EH (cell line): ENCODE data around the gene SLX4IP.

Experiments
- DNase-seq: peaks from one replicate; pipeline ENCODE4 v3.0.0-alpha.2; 2015; ENCODE audit warnings: low read depth

The SLX4IP gene

DNA sequence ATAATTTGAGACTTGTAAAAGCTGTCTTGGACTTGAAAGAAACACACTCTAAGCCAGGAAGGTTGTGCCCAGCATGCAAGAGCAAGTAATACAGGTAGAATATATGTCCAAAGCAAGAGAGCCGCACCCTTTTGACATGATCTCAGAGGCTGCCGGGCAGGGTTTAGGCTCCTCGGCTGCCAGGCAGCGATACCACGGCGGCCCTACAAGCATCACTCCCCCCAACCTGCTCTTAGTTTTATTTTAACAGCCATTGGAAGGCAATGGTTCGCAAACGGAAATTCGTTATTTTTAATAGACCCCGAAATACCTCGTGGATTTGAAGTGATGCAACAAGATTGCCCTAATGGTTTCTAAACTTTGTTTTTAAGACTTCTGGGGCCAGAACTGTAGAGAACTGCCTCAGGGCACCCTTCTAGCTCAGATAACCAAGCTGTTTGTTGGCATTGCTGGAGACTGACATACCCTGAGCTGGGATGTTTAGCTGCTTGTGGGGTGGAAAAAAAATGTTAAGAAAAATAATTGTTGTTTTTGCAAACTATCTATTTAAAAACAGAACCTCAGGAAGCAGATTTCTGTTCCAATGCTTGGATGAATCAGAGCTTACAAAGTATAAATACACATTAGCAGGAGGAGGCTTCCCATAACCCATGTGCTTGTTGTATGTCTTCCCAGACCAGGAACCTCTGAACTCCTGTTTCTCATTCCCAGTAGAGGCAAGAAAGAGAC lies 199.7 kb downstream of the SLX4IP start:
- DNase-seq: peak; percentile 97

DNA sequence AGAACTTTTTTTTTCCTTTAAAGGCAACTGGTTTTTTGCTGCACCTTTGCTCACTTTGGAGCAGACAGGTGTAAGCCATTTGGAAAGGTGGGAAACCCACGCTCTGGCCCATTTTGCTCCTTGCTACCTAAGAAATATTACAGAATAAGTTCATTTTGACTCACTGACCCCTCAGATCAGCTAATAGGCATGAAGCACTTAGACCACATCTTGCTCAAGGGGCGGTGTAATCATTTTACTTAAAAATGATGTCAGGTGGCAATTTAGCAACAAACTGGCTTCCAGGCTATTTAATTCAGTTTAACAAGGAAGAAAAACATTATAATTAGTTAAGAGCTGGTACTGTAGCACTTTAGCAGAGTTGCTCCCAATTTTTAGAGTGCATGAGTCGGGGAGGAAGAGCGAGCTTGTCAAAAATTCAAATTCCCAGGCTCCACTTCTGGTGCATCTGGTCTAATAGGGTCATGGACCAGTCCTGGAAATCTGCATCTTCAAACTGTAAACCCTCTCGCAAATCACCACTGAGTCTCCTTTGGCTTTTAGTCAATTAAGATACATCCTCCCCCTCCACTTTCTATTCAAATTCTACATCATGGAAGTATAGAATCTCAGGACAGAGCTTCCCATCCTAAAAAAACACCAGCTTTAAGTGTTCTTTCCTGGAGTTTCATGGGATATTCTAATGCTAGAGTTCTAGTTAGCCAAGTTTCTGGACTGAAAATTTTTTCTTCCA lies 200.5 kb downstream of the SLX4IP start:
- DNase-seq: peak; percentile 70

DNA sequence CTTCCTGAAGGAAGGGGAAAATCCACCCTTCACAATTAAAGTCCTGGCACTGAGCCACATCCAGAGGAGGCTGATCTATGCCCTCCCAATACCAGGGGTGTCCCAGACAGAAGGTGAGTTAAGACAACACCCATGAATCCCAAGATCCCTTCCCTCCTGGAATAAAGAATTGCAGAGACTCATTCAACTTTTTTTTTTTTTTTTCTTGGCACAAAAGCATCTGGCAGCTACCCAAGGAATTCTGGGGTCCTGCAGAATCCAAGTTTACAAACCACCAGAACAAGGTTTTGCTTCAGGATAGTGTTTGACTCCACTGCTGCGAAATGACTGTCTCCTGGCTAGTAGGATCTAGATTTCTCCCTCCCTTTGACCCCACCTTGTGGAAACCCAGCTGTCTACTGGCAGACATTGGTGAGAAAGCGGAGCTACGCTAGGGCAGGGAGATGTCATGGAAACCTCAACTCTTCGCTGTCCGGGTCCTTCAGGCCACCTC lies 201.3 kb downstream of the SLX4IP start:
- DNase-seq: peak; percentile 82

DNA sequence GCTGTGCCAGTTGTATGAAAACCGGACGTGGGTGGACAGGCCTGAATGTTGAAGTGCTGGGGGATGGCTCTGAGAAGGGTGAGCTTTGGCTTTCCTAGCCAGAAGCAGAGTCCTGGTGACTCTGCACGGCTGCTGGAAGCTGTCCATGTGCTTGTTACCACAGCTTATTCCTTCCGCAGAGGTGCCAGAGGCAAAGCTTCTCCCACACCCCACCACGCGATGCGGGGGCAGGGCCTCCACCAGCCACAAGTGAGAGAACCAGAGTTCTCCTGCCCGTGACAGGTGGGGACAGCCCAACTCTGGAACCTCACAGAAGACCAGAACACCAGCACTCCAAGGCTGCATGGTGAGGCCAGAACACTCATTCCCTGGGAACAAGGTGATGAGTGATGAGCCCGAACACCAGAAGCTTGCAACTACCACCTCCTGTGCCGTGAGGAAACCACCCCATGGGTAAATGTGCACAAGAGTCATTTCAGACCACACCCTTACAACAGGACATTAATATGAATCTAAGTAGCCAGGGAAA lies 202.0 kb downstream of the SLX4IP start:
- DNase-seq: peak; percentile 89

DNA sequence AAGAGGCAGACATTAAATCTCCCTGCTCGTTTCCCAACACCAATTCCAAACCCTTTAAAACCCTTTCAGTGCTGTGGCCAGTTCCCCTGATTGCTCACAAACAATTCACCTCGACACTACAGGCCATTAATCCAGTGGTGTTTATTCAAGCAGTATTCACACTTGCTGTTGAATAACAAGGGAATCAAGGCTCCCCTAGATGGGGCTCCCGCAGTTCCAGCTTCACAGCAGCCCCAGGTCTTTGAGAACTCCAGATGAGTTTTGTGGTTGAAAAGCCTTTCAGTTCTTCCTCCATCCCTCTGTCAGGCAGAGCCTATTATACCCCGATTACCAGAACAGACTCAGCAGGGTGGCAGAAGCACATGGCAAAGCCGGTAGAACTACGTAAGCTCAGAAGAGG lies 202.5 kb downstream of the SLX4IP start:
- no peak for DNase-seq

DNA sequence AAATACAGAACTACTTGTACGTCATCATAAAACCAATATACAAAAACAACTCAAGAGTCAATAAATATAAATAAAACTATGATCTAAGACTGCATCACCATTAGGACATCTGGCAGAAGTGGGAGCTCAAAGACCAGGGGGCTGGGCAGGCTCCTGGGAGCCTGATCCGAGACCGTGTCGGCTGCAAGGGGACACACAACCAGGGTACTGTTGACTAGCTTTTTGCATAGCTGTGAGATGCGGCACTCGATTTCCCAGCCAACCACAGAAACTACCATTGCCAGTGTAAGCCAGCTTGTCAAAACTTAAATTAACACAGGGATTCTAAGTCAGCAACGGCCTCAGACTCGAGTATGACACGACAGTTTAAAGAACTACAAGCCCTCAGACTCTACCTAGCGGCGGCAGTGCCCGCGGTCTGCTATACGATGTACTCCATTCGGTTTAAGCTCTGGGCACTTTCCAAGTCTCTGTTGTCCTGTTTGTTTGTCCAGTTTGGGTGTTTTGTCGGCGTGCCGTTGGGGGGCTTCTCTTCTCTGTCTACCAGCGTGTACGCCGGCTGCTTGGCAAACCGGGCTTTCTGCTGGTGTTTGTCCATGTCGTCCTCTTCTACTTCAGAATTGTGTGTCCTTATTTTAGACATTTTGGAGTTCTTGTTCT lies 204.1 kb downstream of the SLX4IP start:
- DNase-seq: peak; percentile 27

DNA sequence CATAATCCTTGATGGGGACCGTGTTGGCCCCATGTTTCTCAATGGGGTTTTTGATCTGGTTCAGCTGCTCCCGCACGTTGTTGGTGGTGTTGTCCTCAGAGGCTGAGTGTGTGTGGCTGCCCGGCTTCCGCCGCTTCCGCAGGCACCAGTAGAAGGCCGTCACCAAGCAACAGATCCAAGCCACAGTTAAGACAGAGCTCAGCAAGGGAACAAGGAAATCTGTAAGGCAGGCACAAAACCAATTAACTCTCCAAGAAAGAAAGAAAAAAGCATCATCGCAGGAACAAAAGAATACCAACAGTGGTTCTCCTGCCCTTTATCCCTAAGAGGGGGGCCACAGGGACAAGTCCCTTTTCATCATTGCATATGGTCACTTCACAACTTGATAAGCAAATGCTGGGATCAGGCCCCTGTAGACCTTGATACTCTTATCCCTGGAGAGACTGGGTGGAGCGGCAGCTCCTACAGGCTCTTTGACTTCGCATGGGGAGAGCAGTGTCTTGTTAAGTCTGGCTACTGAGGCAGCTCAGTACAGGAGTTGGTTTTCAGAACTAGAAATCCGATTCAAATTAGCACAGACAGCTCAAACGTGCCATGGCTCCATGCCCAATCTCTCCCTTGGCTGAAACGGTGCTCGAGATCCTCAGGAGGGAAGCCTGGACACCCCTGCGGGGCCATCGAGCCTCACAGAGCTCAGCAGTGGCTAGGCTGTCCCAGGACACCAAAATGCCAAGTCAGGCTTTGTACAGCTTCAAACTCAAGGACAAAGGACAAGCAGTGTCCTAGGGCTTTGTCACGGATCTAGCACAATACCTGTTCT lies 204.8 kb downstream of the SLX4IP start:
- DNase-seq: peak; percentile 60

DNA sequence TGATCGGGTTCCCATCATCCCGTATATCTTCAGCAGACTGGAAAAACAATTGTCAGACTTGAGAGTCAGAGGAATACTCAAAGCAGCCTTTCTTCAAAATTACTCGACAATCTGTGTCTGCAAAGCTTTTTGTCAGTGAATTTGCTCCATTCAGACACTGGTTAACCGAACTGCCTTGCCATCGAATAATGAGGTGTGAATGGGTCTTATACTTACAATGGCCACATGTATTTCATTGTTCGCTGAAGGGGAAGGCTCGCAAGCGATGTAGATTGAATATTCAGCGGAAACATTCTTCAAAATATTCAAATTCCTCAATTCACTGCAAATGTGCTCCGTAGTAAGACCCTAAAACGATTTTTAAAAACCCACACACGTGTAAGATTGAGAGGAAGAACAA lies 205.8 kb downstream of the SLX4IP start:
- DNase-seq: peak; percentile 7

DNA sequence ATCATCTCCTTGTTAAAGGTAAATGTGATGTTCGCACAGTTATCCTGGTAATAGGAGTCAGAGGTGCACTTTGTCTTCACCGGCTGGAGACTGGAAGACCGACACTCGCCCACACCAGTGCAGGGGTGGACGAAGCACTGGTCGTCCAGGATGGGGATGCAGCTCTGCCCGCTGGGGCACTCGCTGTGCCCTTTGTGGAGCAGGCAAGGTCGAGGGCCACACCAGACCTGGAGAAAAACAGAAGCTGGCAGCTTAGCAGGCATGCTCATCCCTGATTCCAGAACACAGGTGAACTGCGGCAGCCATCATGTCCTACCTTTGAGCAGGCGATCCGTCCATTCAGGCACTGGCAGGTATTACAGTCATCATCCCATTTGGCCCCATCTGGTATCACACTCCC lies 206.4 kb downstream of the SLX4IP start:
- DNase-seq: peak; percentile 21

DNA sequence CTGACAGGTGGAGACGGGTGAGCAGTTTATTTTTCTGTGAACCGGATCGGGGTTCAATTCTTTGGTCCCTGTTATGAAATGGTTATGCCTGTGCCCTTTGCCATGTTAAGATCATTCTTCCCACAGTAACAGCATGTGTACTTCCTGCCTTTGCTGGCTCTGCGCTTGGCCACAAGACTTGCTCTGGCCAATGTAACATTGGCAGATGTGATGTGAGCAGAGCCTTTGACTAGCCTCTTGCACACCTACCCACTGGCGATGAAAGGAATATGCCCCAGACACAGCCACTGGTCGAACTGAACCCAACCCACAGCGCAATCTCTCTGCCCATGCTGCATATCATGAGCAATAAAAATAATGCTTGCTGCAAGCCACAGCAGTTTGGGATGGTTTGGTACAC lies 206.8 kb downstream of the SLX4IP start:
- peak; percentile 26 for DNase-seq

DNA sequence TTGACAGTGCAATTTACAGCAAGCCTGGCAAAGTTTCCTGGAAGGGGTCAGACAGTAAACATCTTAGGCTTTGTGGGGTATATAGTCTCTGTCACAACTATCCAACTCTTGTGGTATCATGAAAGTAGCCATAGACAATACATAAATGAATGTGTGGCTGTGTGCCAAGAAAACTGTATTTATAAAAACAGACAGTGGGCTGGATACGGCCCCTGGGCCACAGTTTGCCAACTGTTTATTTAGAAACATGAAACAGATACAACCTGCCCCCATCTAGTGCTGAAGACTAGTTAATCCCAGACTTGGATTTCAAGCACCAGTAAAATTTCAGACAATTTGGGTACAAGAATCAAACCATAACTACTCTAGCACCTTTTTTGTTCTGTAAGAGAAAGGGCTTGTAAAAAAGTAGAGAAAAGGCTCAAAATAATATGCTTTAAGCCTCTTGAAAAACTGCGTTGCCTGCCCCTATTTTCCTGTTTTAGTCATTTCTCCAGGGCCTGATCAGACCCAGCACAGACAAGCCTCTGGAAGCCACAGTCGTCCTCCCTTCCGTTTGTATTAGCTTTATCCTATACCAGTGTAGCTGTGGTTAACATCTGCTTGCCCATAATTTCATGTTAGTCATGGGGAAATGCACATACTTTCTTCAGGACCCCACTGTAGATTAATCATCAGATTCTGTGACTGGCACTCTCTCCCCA lies 207.9 kb downstream of the SLX4IP start:
- peak; percentile 21 for DNase-seq

DNA sequence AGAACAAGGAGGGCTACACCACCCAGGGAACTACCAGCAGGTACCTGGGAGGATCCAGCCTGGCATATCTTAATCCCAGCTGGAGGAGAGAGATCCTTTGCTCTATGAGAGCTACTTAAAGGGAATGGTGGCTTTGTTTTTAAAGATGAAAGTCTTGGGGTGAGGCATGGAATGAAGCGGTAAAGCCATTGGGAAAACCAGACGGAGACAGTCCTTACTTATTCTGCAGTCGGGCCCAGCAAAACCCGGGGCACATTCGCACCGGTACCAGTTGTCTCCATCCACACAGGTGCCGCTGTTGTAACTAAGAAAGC lies 208.4 kb downstream of the SLX4IP start:
- DNase-seq: no peak

DNA sequence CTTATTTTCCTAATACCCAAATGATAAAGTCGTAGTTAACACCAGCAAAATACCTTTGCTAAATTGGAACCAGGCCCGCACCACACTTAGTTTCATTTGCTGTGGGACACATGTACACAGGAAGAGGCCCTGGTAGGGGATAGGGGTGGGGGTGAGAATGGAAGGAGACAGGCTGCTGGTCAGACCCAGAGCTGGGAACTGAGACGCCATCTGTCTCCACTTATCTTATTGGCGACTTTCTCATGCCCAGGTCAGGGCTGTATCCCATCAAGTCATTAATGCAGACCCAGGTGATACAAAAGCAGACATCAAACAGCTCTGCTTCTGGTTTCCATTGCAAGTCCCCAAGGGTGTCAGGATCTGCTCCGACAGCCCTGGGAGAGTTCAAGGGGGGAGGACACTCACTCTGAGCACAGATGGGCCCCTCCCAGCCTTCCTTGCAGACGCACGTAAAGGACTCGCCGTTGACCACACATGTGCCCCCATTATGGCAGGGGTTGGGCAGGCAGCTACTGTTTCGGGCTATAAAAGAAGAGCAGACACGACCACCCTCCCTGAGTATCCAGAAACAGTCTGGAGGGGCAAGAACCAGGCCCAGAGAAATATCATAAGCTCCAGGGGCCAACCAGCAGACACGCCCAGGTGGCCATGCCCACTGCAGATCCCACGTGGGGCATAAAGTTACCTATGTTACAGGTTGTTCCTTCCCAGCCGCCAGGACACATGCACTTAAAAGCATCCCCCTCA lies 209.5 kb downstream of the SLX4IP start:
- no peak for DNase-seq

DNA sequence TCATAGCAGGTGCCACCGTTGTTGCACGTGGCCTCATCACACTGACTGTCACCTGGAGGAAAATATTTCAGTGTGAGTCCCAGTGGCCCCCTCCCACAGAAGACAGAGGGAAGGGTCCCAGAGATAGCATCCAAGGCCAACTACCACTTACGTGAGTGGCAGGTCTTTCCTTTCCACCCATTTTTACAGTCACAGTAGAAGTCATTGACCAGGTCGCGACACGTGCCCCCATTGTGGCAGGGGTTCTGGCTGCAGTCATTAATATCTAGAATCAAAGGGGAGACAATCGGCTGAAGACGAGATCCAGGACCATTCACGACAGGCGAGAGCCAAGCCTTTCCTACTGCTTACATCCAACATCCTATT lies 210.1 kb downstream of the SLX4IP start:
- DNase-seq: no peak

DNA sequence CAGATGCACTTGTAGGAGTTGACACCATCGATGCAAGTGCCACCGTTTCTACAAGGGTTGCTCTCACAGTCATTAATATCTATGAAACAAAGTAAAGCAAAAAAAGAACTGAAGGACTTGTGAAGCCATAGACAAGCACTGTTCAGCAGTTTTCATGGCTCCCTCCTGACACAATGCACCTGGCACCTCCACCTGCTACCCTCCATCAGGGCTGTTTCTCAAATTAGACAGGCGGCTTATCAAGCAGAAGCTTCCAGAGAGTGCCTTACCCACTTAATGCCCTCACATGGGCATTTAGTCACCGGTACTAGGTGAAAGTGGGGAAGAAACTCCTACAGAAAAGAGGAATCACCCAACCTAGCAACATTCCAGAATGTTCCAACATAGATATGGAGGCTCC lies 210.9 kb downstream of the SLX4IP start:
- DNase-seq: no peak

DNA sequence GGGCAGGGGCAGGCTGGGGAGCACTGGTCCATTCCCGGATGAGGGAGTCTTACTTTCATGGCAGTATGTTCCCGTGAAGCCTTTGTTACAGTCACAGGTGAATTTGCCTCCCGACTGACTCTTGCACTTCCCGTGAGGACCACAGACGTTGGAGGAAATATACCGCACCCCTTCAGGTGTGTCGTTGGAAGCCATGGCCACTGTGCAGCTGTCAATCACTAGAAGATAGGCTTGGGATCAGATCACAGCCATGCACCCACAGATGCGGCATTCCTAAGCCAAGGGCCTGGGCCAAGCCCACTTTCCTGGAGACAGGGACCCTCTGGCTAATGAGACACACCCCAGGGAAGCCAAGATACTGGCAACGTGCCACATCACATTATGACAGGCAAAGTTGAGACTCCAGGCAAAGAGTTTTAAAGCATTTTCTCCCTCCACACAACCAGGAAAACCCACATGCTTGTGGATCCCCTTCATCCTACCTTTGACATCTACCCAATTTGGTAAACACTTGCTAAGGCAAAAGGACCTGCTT lies 211.8 kb downstream of the SLX4IP start:
- no peak for DNase-seq

DNA sequence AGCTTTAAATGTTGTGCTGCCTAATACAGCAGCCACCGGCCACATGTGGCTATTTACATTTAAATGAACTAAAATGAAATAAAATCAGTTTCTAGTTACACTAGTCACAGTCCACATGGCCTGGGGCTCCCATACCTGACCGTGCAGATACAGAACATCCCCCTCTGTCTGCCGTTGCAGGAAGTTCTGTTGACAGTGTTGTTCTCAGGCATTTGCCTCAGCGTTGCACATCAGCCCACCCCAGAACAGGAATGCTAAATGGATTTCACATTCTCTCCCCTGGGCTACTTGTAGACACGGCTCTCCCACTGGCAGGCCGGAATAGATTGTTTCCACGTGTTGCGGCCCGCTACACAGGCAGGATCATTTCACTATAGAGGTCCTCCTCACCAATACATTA lies 212.4 kb downstream of the SLX4IP start:
- DNase-seq: peak; percentile 54

DNA sequence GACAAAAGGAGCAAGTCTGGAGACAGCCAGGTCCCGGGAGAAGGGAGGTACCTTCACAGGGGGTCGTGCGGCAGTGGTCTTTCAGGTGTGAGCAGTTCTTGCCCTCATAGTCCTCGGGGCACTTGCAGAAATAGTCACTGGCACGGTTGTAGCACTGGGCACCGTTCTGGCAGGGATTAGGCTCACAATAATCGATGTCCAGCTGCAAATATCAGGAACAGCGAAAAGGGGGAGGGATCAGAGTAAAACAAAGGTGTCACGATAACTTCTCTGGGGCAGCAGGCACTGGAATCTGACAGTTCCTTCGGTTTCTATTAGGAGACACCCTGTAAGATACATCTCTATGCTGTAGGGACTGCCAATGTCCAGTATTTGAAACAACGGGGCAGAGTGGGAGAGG lies 212.8 kb downstream of the SLX4IP start:
- DNase-seq: no peak

DNA sequence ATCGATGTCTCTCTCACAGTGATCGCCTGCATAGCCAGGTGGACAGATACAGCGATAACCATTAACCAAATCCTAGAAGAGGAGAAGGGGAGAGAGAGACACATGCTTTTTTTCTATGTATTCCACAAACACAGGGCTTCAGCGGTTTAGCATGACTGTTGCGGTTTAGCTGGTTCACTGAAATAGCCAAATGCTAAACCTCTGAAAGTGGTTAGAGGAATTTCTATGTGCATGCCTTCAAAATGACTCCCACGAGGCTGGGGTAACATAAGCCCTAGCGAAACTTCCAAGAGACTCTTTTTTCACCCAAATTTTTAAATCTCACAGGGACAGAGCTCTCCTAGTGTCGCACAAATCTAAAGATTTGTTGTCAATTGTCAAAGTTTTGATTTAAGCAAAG lies 213.5 kb downstream of the SLX4IP start:
- DNase-seq: peak; percentile 72

DNA sequence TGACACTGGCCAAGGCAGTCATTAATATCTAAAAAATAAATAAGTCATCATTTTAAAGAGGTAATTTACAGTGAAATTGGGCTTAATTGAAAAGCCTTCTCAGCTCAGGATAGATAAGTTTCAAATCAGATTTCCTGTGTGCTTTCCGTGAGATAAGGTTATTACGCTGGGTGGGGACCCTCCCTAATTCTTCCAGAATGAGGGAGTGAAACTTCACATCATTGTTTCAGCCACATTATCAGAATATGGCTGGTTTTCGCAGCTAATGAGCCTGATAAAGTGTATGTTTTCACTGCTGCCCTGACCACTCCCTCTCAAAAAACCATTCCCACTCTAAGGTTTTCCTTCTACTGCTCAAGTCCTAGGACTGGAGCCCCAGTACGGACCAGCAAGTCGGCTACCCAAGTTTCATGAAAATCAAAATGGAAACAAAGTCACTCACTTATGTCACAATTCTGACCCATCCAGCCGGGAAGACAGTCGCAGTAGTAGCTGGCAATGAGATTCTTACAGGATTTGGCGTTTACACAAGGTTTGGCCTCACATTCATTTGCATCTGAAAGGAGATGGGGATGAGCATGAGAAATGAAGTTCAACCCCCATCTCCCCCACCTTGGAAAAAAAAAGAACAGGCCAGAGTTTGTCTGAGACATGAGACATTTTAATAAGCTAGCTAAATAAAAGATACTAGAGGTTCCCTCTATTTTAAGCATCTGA lies 214.1 kb downstream of the SLX4IP start:
- DNase-seq: no peak
